IMR-90 (cell line): Measurements from ENCODE around the gene DNAI7. TPM values are rescaled to one million over a fixed set of nuclear protein-coding genes. Genes with fewer than 3 reads are reported as not detected.

ENCODE experiments used
- ATAC-seq: fragments of 200-7000 bp; cut with Tn5 transposase; 2 replicates; pipeline ENCODE4 v1.9.1; 2020; ENCODE audit warnings: low read depth, mild to moderate bottlenecking, moderate library complexity
- BruUV-seq: library from RNA; stranded (reverse); fragments of 400-500 nt; replicated peaks from 2 replicates; lab custom pipeline; 2021; lab: Mats Ljungman, UMichigan
- CTCF ChIA-PET: fragments of 300-600 bp; formaldehyde crosslinking; extraction: SDS; loops from one replicate; lab custom pipeline; 2021; ENCODE audit warnings: antibody characterized with exemption; lab: Yijun Ruan, JAX
- POLR2A ChIA-PET: fragments of 300-600 bp; sonication (Branson Sonifier 250); formaldehyde crosslinking; loops from one replicate; lab custom pipeline; 2022; ENCODE audit warnings: antibody characterized with exemption; ENCODE audit not compliant: unreplicated experiment; lab: Charles Lee
- DNase-seq: peaks from one replicate; pipeline ENCODE4 v3.0.0; 2013
- H2AFZ ChIP-seq: replicated peaks from 2 replicates; pipeline ENCODE3; 2013; ENCODE audit warnings: low read length, mild to moderate bottlenecking; ENCODE audit not compliant: poor library complexity
- H2AK5ac ChIP-seq: 2 replicates; pipeline ENCODE4 v1.6.1; 2013; ENCODE audit warnings: low read depth, low read length, inconsistent platforms
- H2AK9ac ChIP-seq: replicated peaks from 2 replicates; pipeline ENCODE3; 2013; ENCODE audit warnings: mild to moderate bottlenecking, low read depth, low read length, moderate library complexity; ENCODE audit not compliant: poor library complexity
- H2BK120ac ChIP-seq: 2 replicates; pipeline ENCODE4 v1.6.1; 2013; ENCODE audit warnings: low read depth, low read length, inconsistent platforms
- H2BK15ac ChIP-seq: 3 replicates; pipeline ENCODE4 v1.6.1; 2013; ENCODE audit warnings: low read depth, low read length, inconsistent platforms
- H2BK20ac ChIP-seq: 2 replicates; pipeline ENCODE4 v1.6.1; 2013; ENCODE audit warnings: low read depth, mild to moderate bottlenecking, inconsistent platforms, low read length, moderate library complexity
- H2BK5ac ChIP-seq: 2 replicates; pipeline ENCODE4 v1.6.1; 2013; ENCODE audit warnings: mild to moderate bottlenecking, low read depth, low read length, inconsistent platforms; ENCODE audit not compliant: poor library complexity, severe bottlenecking
- H3K14ac ChIP-seq: replicated peaks from 2 replicates; pipeline ENCODE4 v1.6.1; 2013; ENCODE audit warnings: low read depth, low read length, inconsistent platforms
- H3K18ac ChIP-seq: 2 replicates; pipeline ENCODE4 v1.6.1; 2013; ENCODE audit warnings: low read depth, low read length, control low read depth
- H3K23ac ChIP-seq: 2 replicates; pipeline ENCODE4 v1.6.1; 2013; ENCODE audit warnings: low read depth, low read length, inconsistent platforms
- H3K27ac ChIP-seq: 2 replicates; pipeline ENCODE4 v1.5.1; 2013; ENCODE audit warnings: mild to moderate bottlenecking, control low read depth, low read length; ENCODE audit not compliant: insufficient read depth
- H3K27me3 ChIP-seq: 2 replicates; pipeline ENCODE4 v1.6.1; 2013; ENCODE audit warnings: low read length; ENCODE audit not compliant: control insufficient read depth, insufficient read depth
- H3K36me3 ChIP-seq: 2 replicates; pipeline ENCODE4 v1.6.1; 2013; ENCODE audit warnings: low read length, mixed read lengths; ENCODE audit not compliant: control insufficient read depth, insufficient read depth
- H3K4ac ChIP-seq: 2 replicates; pipeline ENCODE4 v1.6.1; 2013; ENCODE audit warnings: low read depth, low read length, inconsistent platforms
- H3K4me1 ChIP-seq: 2 replicates; pipeline ENCODE4 v1.6.1; 2013; ENCODE audit warnings: low read length, mixed read lengths; ENCODE audit not compliant: control insufficient read depth, insufficient read depth
- H3K4me2 ChIP-seq: 2 replicates; pipeline ENCODE4 v1.6.1; 2013; ENCODE audit warnings: low read depth, mild to moderate bottlenecking, control low read depth, low read length, moderate library complexity
- H3K4me3 ChIP-seq: 2 replicates; pipeline ENCODE4 v1.5.1; 2013; ENCODE audit warnings: low read depth, mild to moderate bottlenecking, control low read depth, low read length, moderate library complexity; ENCODE audit not compliant: insufficient read depth
- H3K56ac ChIP-seq: 2 replicates; pipeline ENCODE4 v1.6.1; 2013; ENCODE audit warnings: low read length, inconsistent platforms; ENCODE audit not compliant: insufficient read depth; ENCODE audit errors: extremely low read depth
- H3K79me1 ChIP-seq, 2 experiments: 2 replicates each; pipeline ENCODE4 v1.6.1; 2013; ENCODE audit warnings: low read length in 2 of 2, inconsistent platforms in 1 of 2, low read depth in 1 of 2
- H3K9ac ChIP-seq: 2 replicates; pipeline ENCODE4 v1.6.1; 2013; ENCODE audit warnings: low read depth, low read length, control low read depth
- H3K9me1 ChIP-seq: 2 replicates; pipeline ENCODE4 v1.6.1; 2013; ENCODE audit warnings: low read length, inconsistent platforms; ENCODE audit not compliant: insufficient read depth
- H3K9me3 ChIP-seq: 2 replicates; pipeline ENCODE4 v1.6.1; 2013; ENCODE audit warnings: low read length; ENCODE audit not compliant: control insufficient read depth, insufficient read depth
- H4K20me1 ChIP-seq: 2 replicates; pipeline ENCODE4 v1.6.1; 2013; ENCODE audit warnings: low read length, inconsistent platforms; ENCODE audit not compliant: insufficient read depth
- H4K5ac ChIP-seq: 2 replicates; pipeline ENCODE4 v1.6.1; 2013; ENCODE audit warnings: mild to moderate bottlenecking, low read depth, low read length, control low read depth
- H4K8ac ChIP-seq, 2 experiments: 2 replicates each; pipeline ENCODE4 v1.6.1; 2013; ENCODE audit warnings: low read depth in 2 of 2, low read length in 2 of 2, control low read depth in 1 of 2, inconsistent platforms in 1 of 2
- H4K91ac ChIP-seq: 2 replicates; pipeline ENCODE4 v1.6.1; 2013; ENCODE audit warnings: low read depth, low read length, inconsistent platforms; ENCODE audit not compliant: insufficient read depth
- CEBPB ChIP-seq: IDR thresholded peaks from 2 replicates; pipeline ENCODE4 v1.6.1; 2012; ENCODE audit warnings: low read depth, low read length, improper control_type of control experiment
- MAZ ChIP-seq: IDR thresholded peaks from 2 replicates; pipeline ENCODE4 v1.6.1; 2012; ENCODE audit warnings: low read depth, mild to moderate bottlenecking, low read length, improper control_type of control experiment, moderate library complexity, borderline replicate concordance
- WGBS, 2 experiments: methylation state at CpG; one replicate each; pipeline versions ENCODE4 v1.1.5 to v1.1.7; 2013; ENCODE audit warnings: missing lambda C conversion rate in 2 of 2; ENCODE audit not compliant: insufficient read length in 1 of 2; ENCODE audit errors: extremely low coverage in 2 of 2; 5-methylcytosine and 5-hydroxymethylcytosine counted together
- dilution Hi-C: fragments of 300-500 bp; cut with HindIII; formaldehyde crosslinking; loops from one replicate; pipeline ENCODE4 v1.14.3; 2018; ENCODE audit warnings: low sequenced_read_pairs; ENCODE audit not compliant: unreplicated experiment
- in situ Hi-C: fragments of 300-500 bp; cut with MboI; formaldehyde crosslinking; loops from 3 replicates; pipeline ENCODE4 v1.14.3; 2019; ENCODE audit warnings: low sequenced_read_pairs, inconsistent platforms, mixed read lengths
- intact Hi-C: fragments of 100-400 bp; cut with micrococcal nuclease; formaldehyde crosslinking; loops from 2 replicates; pipeline ENCODE4 v1.10.0; 2022
- polyA plus RNA-seq, 3 experiments: library from polyadenylated mRNA; depleted of rRNA; stranded (reverse); fragments of >200 nt; gene quantifications; 2 replicates each; pipeline ENCODE4 v1.2.3, GENCODE V29; 2012; ENCODE audit warnings: low replicate concordance in 1 of 3
- total RNA-seq: library from RNA; depleted of rRNA; stranded (reverse); fragments of >200 nt; gene quantifications from 2 replicates; pipeline ENCODE4 v1.2.3, GENCODE V29; 2012

DNAI7 gene
- total and polyA plus RNA-seq, 2 of the 4 experiments (the other 2 are of a cell fraction) = under 0.01 to 0.07 TPM

DNA sequence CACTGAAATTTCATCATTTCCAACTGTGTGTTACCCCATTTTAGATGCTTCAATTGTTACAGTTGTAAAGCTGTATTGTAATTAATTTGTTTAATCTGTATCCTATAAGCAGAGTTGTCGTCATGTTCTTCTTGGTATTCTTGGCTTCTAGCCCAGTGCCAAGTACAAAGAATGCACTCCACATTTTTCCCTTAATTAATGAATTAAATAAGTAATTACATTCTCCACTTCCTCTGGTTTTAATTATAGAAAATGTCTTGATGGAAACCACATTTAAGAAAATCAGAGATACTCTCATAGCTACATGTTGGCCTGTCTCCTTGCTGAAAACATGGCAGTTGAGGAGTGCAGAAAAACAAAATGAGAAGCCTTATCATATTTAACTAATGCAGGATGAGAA is 746 bp downstream of the DNAI7 start:
- Histone ChIP-seq H3K14ac (no peak overlapping the region), H2BK5ac (no peak overlapping the region), H3K27me3 (no peaks in the 10 kb centered on the region), H2BK120ac (no peak overlapping the region), H2AFZ (no peak overlapping the region), H3K4me3 (no peak overlapping the region), H3K56ac (no peak overlapping the region), H3K9me1 (0 out of 2 replicates have a peak, but pooled peaks cover 3% of the 10 kb centered on the region), H4K20me1 (no peaks in the 10 kb centered on the region), H3K4me2 (no peak overlapping the region), H2AK5ac (no peak overlapping the region), H3K4me1 (peaks cover 6% of the 10 kb centered on the region), H4K8ac (no peak overlapping the region), H3K4ac (no peak overlapping the region), H3K9ac (no peak overlapping the region), H3K79me1 (peaks cover 0 to 29% of the 10 kb centered on the region in 2 experiments; a peak in 3 of 4 replicates), H2BK15ac (no peak overlapping the region), H3K27ac (no peak overlapping the region), H2BK20ac (no peak overlapping the region), H3K9me3 (no peaks in the 10 kb centered on the region), H3K23ac (no peak overlapping the region), H3K18ac (no peak overlapping the region), H4K5ac (no peak overlapping the region), H2AK9ac (no peak overlapping the region), H3K36me3 (no peaks in the 10 kb centered on the region), H4K91ac (no peak overlapping the region)
- in situ Hi-C loops (no loop called here), intact Hi-C loops (no loop called here), dilution Hi-C loops (no loop called here)
- WGBS, 2 experiments = no CpG with 5 or more reads among the region's 1 CpG
- CTCF ChIA-PET = no interaction called here
- TF ChIP-seq MAZ (no peak), CEBPB (no peak)
- DNase-seq (no peak), ATAC-seq (no peak)
- POLR2A ChIA-PET = no interaction called here
- no TSS peak for BruUV-seq
